ENCODE measurements around the gene GRM4.

GRM4 gene

DNA sequence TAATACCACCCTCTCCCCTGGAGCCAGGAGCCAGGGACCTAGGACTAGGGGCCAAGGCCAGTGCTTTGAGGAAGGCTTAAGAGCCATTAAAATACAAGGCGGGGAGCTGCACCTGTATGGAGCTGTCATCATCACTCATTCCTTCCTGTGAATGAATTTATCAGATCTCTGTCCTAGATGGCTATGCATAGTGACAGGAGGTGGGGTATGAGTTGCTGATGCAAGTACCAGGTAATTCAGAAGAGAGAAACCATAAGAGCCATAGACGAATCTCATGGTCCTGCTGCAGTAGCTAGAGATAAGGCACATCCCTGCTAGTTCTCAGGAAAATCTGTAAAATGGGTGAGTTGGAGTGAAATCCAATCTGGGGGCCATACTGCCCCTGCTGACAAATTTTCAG lies 10.3 kb downstream of the GRM4 start:
- no peak for ATAC-seq
- H3K27ac Mint-ChIP-seq = no peak overlapping the region
- H3K4me1 Mint-ChIP-seq = peaks cover 11% of the 10 kb centered on the region
- H3K9me3 Mint-ChIP-seq = no peaks in the 10 kb centered on the region
- no peaks in the 10 kb centered on the region for H3K36me3 Mint-ChIP-seq
- no peak overlapping the region for H3K4me3 Mint-ChIP-seq
- DNase-seq (ENCODE audit: low spot score in 2 of 2) = no peak

DNA sequence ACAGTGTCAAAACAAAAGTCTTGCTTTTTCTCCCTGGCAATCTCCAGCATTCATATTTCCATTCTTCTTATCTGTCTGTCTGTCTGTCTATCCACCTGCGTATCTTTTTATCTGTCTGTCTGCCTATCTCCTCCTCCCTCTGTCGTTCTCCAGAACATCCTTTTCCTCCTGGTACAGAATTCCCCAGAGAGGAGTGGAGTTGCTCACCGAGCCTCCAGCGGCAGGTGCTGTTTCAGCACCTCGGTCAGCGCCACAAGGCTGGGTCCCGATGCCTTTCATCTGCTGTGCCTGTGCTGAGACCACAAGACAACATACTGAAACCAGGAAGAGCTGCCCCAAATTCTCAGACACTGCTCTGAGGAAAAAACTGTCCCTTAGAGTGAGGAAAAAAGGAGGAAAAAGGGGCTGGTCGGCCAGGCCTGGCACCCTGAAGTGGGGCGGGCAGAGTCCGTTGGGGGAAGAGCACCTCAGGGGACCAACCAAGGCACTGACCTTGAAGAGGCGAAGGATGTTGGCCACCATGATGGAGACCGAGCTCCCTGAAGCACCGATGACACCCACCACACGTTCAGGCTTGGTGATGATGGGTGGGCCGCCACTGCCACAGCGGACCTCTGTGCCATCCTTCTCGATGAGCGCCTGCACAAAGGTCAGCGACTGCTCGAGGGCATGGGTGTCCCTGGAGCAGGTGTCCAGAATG lies 13.3 kb downstream of the GRM4 start:
- ATAC-seq = no peak
- Mint-ChIP-seq H3K4me3 (no peak overlapping the region), H3K36me3 (no peaks in the 10 kb centered on the region), H3K9me3 (no peaks in the 10 kb centered on the region), H3K27ac (no peak overlapping the region), H3K4me1 (peaks cover 11% of the 10 kb centered on the region)
- no peak for DNase-seq (ENCODE audit: low spot score in 2 of 2)

DNA sequence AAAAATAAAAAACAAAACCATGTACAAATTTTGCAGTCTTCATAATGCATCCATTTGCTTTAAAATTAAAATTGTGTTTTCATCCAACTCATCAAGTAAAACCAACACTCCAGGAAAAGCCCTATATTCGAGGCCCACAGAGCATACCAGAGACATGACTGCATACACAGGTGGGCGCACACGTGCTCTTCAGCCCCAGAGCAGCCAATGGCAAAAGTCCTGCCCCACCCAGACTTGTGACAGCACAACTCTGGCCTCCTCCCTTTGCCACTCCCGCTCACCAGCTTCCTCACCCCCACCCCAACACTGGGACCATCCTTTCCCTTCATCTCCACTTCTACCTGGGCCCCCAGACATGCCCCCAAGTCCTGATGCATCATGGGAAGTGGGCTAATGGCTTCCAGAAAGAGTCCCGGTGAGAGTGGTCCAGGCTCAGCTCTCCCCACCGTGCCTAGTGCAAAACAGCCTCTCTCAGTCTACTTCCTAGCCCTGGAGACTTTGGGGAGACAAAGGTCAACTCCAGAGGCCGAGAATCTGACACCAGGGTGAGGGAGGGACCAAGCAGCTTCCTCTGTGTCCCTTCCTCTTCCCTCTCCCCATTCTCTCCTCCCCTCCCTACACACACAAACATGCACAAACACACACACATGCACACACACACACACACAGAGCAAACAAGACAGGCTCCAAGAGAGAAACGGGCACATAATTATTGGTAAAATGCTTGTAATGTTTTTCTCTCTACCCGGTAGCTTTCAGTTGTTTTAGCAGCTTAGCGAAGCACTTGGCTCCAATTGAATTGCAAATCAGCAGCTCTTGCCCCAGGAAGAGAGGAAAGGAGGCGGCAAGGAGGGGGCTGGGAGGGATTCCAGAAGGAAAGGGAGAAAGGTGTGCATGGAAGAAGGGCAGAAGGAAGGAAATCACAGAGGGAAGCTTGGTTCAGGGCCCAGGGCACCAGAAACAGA lies 14.3 kb downstream of the GRM4 start:
- DNase-seq (ENCODE audit: low spot score in 2 of 2) (no peak), ATAC-seq (no peak)
- Mint-ChIP-seq H3K36me3 (no peaks in the 10 kb centered on the region), H3K9me3 (no peaks in the 10 kb centered on the region), H3K27ac (no peak overlapping the region), H3K4me1 (peaks cover 11% of the 10 kb centered on the region), H3K4me3 (no peak overlapping the region)

DNA sequence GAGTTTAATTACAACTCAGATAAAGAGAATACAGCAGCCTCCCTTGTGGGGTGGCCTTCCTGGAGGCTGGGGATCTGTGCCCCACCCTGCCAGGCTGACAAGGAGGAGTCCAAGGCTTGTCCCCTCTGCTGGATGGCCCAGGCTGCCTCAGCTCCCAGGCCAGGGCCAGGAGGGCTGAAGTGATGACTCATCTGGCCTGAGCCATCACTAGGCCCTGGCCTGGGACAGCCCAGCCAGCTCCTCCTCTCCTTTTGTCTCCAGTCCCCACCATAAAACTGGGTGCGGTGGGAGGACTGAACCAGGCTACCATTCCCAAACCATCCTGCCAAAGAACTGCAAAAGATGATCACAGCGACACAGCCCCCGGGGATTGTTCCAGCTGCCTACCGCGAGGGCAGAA lies 15.0 kb downstream of the GRM4 start:
- Mint-ChIP-seq H3K4me3 (no peak overlapping the region), H3K36me3 (no peaks in the 10 kb centered on the region), H3K27ac (no peak overlapping the region), H3K4me1 (peaks cover 11% of the 10 kb centered on the region), H3K9me3 (no peaks in the 10 kb centered on the region)
- ATAC-seq (no peak), DNase-seq (ENCODE audit: low spot score in 2 of 2) (no peak)

DNA sequence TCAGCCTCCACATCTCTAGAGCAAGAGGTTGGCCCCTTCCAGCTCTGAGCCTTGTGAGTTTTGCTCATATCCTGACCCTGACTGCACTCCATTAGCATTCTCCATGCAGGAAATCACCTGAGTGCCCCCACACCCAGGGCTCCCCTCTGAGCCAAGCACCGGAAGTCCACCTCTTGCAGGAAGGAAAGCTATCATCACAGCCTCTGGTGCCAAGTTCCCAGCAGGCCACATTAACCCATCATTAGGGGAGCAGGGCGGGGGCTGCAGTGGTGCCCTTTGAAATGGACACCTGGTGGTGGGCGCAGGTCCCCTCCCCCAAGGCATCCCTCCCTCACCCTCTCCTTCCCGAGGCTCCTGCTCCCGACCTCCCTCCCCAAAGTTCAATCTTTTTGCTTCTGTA lies 16.1 kb downstream of the GRM4 start:
- no peak for ATAC-seq
- no peaks in the 10 kb centered on the region for H3K36me3 Mint-ChIP-seq
- no peak overlapping the region for H3K4me3 Mint-ChIP-seq
- H3K9me3 Mint-ChIP-seq = no peaks in the 10 kb centered on the region
- H3K4me1 Mint-ChIP-seq = peaks cover 11% of the 10 kb centered on the region
- no peak for DNase-seq (ENCODE audit: low spot score in 2 of 2)
- H3K27ac Mint-ChIP-seq = no peak overlapping the region

DNA sequence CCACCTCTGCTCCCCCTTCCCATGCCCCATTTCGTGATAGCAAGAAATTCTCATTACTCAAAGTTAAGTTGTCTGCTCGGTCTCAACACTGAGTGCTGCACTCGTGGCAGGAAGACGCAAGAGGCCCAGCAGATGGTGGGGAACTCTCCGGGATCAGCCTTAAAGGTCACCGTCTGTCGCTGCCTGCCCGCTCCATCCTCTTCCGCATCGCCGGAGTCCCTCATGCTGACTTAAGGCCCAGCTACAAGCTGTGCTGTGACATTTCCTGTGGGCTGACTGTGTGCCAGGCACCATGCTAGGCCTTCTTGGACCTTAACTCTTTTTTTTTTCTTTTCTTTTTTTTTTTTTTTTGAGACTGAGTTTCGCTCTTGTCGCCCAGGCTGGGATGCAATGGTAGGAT lies 17.8 kb downstream of the GRM4 start:
- Mint-ChIP-seq H3K27ac (no peak overlapping the region), H3K4me1 (peaks cover 11% of the 10 kb centered on the region)
- no peak for ATAC-seq

DNA sequence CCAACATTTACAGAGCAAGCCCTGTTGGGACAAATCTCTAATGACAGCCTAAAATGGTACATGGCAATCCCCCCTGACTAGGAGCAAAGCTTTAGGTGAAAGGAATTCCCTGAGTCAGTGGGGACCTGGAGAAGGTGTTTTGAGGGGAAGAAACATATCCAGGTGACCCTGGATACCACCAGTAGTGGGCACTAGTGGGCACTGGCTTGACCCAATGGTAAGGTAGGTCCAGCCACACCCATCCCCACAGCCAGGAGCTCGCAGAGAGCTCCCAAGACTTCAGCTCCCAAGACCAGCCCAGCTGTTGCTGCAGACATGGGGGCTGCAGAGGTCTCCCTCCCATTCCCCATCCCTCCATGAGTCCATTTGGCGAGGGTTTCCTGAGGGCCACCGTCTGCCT lies 19.5 kb downstream of the GRM4 start:
- ATAC-seq = no peak
- Mint-ChIP-seq H3K9me3 (no peaks in the 10 kb centered on the region), H3K27ac (no peak overlapping the region), H3K4me1 (peaks cover 2% of the 10 kb centered on the region), H3K4me3 (no peak overlapping the region), H3K36me3 (no peaks in the 10 kb centered on the region)
- DNase-seq (ENCODE audit: low spot score in 2 of 2) = no peak

More for the DNA sequence above, 17.8 kb downstream of the GRM4 start:
- Mint-ChIP-seq H3K4me3 (no peak overlapping the region), H3K36me3 (no peaks in the 10 kb centered on the region), H3K9me3 (no peaks in the 10 kb centered on the region)
- DNase-seq (ENCODE audit: low spot score in 2 of 2) = no peak

DNA sequence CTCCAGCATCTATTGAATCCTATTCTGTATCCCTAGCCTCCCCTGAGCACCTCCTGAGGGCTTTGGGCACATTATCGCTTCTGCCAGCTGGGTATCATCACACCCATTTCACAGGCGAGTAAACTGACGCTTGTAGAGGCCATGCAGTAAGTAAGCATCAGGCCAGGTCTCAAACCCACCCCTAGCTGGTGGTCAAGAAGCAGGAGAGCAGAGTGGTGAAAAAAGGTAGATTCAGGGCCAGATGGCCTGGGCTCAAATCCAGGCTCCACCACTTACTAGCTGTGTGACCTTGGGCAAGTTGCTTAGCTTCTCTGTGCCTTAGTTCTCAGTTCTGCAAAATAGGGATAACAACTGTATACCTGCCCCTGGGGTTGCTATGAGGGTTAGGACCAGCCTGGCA lies 19.9 kb downstream of the GRM4 start:
- ATAC-seq (no peak), DNase-seq (ENCODE audit: low spot score in 2 of 2) (no peak)
- Mint-ChIP-seq H3K9me3 (no peaks in the 10 kb centered on the region), H3K36me3 (no peaks in the 10 kb centered on the region), H3K27ac (no peak overlapping the region), H3K4me3 (no peak overlapping the region), H3K4me1 (no peaks in the 10 kb centered on the region)

DNA sequence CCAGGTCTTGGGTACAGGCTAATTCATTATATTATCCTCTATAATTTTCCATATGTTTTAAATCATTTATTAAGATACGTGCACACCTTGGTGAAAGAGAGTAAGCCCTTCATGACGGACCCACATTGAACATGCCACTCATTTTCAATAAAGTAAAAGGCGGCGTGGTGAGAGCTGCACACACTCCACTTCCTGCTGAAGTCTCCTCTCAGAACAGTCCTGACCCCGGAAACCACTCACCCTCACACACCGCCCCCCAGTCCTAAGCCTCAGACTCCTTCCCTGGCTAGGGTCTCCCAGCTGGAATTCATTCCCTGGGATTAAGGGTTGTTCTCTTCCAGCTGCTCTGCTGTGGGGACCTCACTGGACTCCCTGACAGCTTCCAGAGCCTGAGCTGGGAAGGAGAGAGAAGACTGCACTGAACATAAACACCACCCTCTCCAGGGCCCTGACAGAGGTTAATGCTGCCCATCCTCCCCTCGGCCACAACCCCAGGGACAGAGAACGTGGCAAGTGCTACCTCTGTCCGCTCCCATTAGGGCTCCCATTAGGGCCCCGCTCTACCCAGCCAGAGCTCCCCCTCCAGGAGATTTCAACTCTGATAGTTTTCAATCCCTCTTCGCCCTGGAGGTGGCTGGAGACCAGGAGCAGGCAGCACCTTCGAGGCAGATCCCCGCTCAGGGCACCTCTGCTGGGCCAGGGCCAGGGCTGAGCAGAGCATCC lies 24.8 kb downstream of the GRM4 start:
- H3K36me3 Mint-ChIP-seq = no peaks in the 10 kb centered on the region
- no peaks in the 10 kb centered on the region for H3K4me1 Mint-ChIP-seq
- H3K27ac Mint-ChIP-seq = no peak overlapping the region
- no peaks in the 10 kb centered on the region for H3K9me3 Mint-ChIP-seq
- peak; percentile 37 for ATAC-seq
- H3K4me3 Mint-ChIP-seq = no peak overlapping the region
- DNase-seq (ENCODE audit: low spot score in 2 of 2) = no peak

DNA sequence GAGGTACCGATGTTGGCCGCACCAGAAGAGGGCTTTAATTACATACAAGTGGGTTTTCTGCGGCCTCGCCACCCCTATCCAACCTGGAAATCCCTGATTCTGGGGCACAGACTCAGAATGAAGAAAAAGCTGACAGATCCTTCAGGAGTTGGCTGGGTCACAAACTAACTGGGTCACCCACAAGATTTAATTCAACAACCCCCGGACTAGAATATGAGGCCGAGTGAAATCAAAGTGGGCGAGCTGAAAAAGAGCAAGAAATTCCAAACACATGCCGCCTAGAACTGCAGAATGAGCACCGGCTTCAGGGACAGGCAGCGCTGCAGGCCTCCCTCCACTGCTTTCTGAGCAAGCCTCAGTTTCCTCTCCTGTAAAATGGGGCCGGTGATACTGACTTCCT lies 30.0 kb downstream of the GRM4 start:
- Mint-ChIP-seq H3K4me3 (no peak overlapping the region), H3K4me1 (no peaks in the 10 kb centered on the region), H3K27ac (no peak overlapping the region), H3K9me3 (no peaks in the 10 kb centered on the region), H3K36me3 (no peaks in the 10 kb centered on the region)
- DNase-seq (ENCODE audit: low spot score in 2 of 2) = no peak
- ATAC-seq = no peak

DNA sequence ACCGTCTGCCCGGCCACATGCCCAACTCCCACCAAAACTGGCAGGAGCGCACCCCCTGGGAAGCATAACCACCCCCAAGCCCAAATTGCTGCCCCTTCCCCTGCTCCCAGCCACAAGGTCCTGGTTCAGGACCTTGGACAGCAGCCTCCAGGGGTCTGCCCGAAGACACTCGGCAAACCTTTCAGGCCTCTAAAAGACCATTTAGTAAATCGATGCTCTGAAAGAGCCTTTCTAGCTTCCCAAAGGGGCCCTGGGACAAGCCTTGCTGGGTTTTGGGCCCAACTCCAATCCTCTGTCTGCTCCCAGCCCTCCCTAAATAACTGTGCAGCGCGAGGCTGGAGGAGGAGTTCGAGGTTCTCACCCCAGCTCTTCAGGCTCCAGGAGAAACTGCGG lies 30.5 kb downstream of the GRM4 start:
- ATAC-seq = no peak
- Mint-ChIP-seq H3K36me3 (no peaks in the 10 kb centered on the region), H3K4me3 (no peak overlapping the region), H3K9me3 (no peaks in the 10 kb centered on the region), H3K4me1 (no peaks in the 10 kb centered on the region), H3K27ac (no peak overlapping the region)
- no peak for DNase-seq (ENCODE audit: low spot score in 2 of 2)

DNA sequence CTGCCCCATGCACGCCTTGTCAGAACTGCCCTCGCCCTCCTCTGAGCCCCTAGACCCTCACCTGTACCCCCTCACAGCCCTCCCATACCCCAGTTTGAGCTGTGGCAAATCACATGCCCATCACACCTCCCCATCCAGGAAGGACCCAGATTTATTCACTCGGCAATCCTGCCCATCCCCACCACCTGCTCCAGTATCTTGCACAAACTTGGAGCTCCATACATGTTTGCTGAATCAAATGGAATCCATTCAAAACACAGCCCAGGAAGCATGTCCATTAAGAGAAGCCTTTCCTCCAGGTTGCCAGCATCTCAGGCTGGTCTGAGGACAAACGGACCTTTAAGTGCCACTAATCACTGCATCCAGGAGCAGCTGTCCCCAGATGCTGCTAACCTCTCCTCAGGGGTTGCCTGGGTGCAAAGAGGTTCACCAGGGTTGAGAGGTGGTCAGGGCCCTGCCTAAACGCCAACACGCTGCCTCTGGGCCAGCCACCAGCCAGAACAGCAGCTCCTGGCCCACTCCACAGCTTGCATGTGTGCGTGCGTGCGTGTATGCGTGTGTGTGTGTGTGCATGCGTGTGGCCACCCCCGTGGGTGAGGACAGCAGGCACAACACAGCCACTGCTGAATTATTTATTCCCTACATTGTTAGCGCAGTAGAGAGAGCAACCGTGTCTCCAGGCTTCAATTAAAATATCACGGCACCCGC lies 31.0 kb downstream of the GRM4 start:
- Mint-ChIP-seq H3K27ac (no peak overlapping the region), H3K9me3 (no peaks in the 10 kb centered on the region), H3K4me3 (no peak overlapping the region), H3K4me1 (no peaks in the 10 kb centered on the region), H3K36me3 (no peaks in the 10 kb centered on the region)
- ATAC-seq (no peak), DNase-seq (ENCODE audit: low spot score in 2 of 2) (no peak)

DNA sequence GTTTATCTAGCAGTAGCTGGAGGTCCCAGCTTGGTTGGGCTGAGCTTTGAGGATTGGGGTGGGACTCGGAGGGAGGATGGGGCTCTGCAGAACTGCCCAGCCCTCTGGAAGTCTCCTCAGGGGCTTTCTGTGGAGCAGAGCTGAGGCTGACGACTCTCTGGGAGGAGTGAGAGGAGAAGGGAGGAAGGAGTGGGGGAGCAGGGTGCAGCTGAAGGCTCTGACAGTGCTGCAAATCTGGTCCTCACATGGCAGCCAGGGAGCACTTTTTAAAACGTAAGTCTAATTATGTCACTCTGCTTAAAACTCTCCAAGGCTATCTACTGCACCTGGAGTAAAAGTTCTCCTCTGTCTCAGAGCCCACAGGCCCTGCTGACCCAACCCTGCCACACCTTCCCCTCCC lies 32.4 kb downstream of the GRM4 start:
- Mint-ChIP-seq H3K4me1 (no peaks in the 10 kb centered on the region), H3K9me3 (no peaks in the 10 kb centered on the region), H3K4me3 (no peak overlapping the region), H3K36me3 (no peaks in the 10 kb centered on the region), H3K27ac (no peak overlapping the region)
- DNase-seq (ENCODE audit: low spot score in 2 of 2) (no peak), ATAC-seq (no peak)

DNA sequence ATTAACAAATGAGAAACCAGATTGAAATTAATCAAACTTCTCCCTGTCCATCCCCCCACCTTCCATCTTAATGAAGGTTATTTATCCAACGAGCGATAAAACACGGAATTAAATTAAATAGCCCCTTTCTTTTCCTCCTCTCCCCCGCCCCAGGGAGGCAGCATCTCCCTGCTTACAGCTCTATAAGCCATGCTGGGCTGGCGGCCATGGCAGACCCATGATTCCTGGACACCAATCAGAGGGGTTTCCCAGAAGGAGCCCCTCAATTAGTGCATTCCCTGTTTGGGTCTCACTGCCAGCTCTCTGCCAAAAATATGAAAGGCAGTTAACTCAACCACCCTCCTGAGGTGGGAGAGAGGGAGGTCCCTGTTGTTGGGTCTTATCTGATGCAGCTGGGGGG lies 33.8 kb downstream of the GRM4 start:
- Mint-ChIP-seq H3K36me3 (no peaks in the 10 kb centered on the region), H3K9me3 (no peaks in the 10 kb centered on the region), H3K4me1 (no peaks in the 10 kb centered on the region), H3K4me3 (no peak overlapping the region), H3K27ac (no peak overlapping the region)
- DNase-seq (ENCODE audit: low spot score in 2 of 2) (no peak), ATAC-seq (no peak)

DNA sequence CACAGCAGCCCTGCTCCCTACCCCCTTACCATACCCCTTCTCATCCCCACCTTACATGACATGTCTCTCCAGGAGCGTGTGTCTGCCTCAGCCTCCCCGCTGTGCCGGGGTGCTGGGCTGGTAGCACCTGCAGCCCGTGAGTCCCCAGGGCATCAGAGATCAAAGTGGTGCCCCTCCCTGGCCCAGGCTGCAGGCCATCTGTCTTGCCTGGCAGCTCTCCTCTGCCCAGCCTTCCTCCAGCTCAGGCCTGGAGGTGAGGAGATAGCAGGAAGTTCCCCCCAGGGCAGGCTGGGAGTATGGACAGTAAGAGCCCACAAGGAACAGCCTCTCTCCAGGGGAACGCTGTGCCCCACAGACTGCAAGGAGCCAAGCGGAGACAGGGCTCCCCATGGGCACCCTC lies 35.3 kb downstream of the GRM4 start:
- H3K4me1 Mint-ChIP-seq = no peaks in the 10 kb centered on the region
- H3K9me3 Mint-ChIP-seq = no peaks in the 10 kb centered on the region
- DNase-seq (ENCODE audit: low spot score in 2 of 2) = no peak
- no peak overlapping the region for H3K27ac Mint-ChIP-seq
- no peak overlapping the region for H3K4me3 Mint-ChIP-seq
- no peak for ATAC-seq
- no peaks in the 10 kb centered on the region for H3K36me3 Mint-ChIP-seq

Data from stimulated activated effector memory CD8-positive, alpha-beta T cell treated with anti-CD3 and anti-CD28 coated beads, Interleukin-12 subunit alpha, Interleukin-12 subunit beta, amount 100 ng/mL, for 72 hours (primary cell).